ENCODE data around the gene STPG2. TPM values are rescaled to one million over a fixed set of nuclear protein-coding genes. Genes with fewer than 3 reads are reported as not detected.

The STPG2 gene
- total and polyA plus RNA-seq, 2 donors (not counting 3 experiments of a cell fraction or from before 2014, with no cell fraction given): not detected

DNA sequence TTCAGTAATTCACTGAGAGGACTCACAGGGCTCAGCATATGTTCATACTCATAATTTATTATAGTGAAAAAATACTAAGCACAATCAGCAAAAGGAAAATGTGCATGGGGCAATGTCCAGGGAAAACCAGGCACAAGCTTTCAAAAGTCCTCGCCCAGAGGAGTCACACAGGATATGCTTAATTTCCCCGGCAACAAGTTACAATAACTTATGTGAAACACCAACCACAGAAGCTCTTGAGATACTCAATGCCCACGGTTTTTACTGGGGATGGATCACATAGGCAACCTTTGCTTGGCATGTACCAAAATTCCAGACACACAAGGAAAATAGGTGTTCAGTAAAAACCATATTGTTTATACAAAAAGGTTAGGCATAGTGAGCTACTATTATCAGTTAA, 38.5 kb upstream of the STPG2 start:
- Histone ChIP-seq H3K27ac (ENCODE audit: insufficient read depth, low read depth, low read length) (no peak overlapping the region), H4K20me1 (replicated peaks; ENCODE audit: control insufficient read depth, extremely low read depth, insufficient read depth, low read length) (no peaks in the 10 kb centered on the region), H2AFZ (ENCODE audit: low read depth, low read length) (no peak overlapping the region), H3K9me3 (replicated peaks; ENCODE audit: control insufficient read depth, insufficient read depth, low read length) (no peaks in the 10 kb centered on the region), H3K27me3 (ENCODE audit: control insufficient read depth in 2 of 2, insufficient read depth in 2 of 2, low read length in 2 of 2) (peaks cover 2 to 4% of the 10 kb centered on the region in 2 experiments), H3K36me3 (ENCODE audit: control insufficient read depth in 2 of 2, extremely low read depth in 1 of 2, insufficient read depth in 2 of 2, low read length in 2 of 2) (no peaks in the 10 kb centered on the region), H3K79me2 (ENCODE audit: control insufficient read depth, insufficient read depth, low read length) (no peaks in the 10 kb centered on the region), H3K4me2 (ENCODE audit: insufficient read depth, low read length) (no peak overlapping the region), H3K9me1 (replicated peaks; ENCODE audit: control insufficient read depth, extremely low read depth, insufficient read depth, low read length) (no peaks in the 10 kb centered on the region), H3K9ac (replicated peaks; ENCODE audit: extremely low read depth, insufficient read depth, low read length) (no peak overlapping the region), H3K4me3 (replicated peaks in 1 of 3; ENCODE audit: insufficient read depth in 1 of 3, low read depth in 1 of 3, low read length in 3 of 3) (no peak overlapping the region), H3K4me1 (ENCODE audit: control insufficient read depth, extremely low read depth, insufficient read depth, low read length) (no peaks in the 10 kb centered on the region)
- POLR2A ChIA-PET: no interaction called here
- dilution Hi-C loops (cut with MboI; ENCODE audit: extremely low pct_ligation_motif_present, low sequenced_read_pairs): no loop called here
- CTCF ChIA-PET: interaction anchor here (0.9 to 1.0 kb wide), 2 partner anchors 11 to 13 kb away, joined by 3 read pairs; no protein-coding TSS in a partner anchor
- TF ChIP-seq, protein P1, sequence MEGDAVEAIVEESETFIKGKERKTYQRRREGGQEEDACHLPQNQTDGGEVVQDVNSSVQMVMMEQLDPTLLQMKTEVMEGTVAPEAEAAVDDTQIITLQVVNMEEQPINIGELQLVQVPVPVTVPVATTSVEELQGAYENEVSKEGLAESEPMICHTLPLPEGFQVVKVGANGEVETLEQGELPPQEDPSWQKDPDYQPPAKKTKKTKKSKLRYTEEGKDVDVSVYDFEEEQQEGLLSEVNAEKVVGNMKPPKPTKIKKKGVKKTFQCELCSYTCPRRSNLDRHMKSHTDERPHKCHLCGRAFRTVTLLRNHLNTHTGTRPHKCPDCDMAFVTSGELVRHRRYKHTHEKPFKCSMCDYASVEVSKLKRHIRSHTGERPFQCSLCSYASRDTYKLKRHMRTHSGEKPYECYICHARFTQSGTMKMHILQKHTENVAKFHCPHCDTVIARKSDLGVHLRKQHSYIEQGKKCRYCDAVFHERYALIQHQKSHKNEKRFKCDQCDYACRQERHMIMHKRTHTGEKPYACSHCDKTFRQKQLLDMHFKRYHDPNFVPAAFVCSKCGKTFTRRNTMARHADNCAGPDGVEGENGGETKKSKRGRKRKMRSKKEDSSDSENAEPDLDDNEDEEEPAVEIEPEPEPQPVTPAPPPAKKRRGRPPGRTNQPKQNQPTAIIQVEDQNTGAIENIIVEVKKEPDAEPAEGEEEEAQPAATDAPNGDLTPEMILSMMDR (IDR thresholded peaks at IDR 0.05; ENCODE audit: extremely low read depth in 1 of 2, insufficient read depth in 1 of 2, low read depth in 1 of 2, low read length in 2 of 2): no peak
- TF ChIP-seq MYC (IDR thresholded peaks at IDR 0.05; ENCODE audit: low read depth, low read length) (no peak), POLR2AphosphoS5 (IDR thresholded peaks at IDR 0.05; ENCODE audit: insufficient read depth, low read depth, low read length) (no peak), JUN (IDR thresholded peaks at IDR 0.05; ENCODE audit: borderline replicate concordance, insufficient read depth, insufficient read length, low read depth) (no peak), POLR2A (IDR thresholded peaks at IDR 0.05; ENCODE audit: low read depth, low read length) (no peak), EZH2 (IDR thresholded peaks at IDR 0.05; ENCODE audit: borderline replicate concordance, low read depth, low read length, severe bottlenecking) (no peak), FOS (IDR thresholded peaks at IDR 0.05; ENCODE audit: borderline replicate concordance, insufficient read depth, low read length) (no peak), GATA2 (IDR thresholded peaks at IDR 0.05; ENCODE audit: insufficient read depth, insufficient read length, low read depth, low read length) (no peak)
- TF ChIP-seq, protein P2, sequence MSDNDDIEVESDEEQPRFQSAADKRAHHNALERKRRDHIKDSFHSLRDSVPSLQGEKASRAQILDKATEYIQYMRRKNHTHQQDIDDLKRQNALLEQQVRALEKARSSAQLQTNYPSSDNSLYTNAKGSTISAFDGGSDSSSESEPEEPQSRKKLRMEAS (IDR thresholded peaks at IDR 0.05; ENCODE audit: insufficient read depth, insufficient read length): no peak
- intact Hi-C loops (cut with micrococcal nuclease): no loop called here
- DNase-seq (ENCODE audit: low read depth, low spot score) (no peak), FAIRE-seq (no peak)
- no TSS peak for BruUV-seq (replicated peaks)

Measured in endothelial cell of umbilical vein (primary cell).